Ishikawa (cell line): ENCODE measurements around the gene P2RY2.

ENCODE experiments used
- CEBPB ChIP-seq: IDR thresholded peaks from 2 replicates; pipeline ENCODE4 v1.6.1; 2012
- CREB1 ChIP-seq: IDR thresholded peaks from 2 replicates; pipeline ENCODE4 v1.6.1; 2012; ENCODE audit warnings: low read depth
- EGR1 ChIP-seq: IDR thresholded peaks from 2 replicates; pipeline ENCODE4 v1.6.1; 2012
- EP300 ChIP-seq: IDR thresholded peaks from 2 replicates; pipeline ENCODE4 v1.6.1; 2012; ENCODE audit warnings: borderline replicate concordance
- FOXM1 ChIP-seq: IDR thresholded peaks from 2 replicates; pipeline ENCODE4 v1.6.1; 2012; ENCODE audit warnings: low read depth, borderline replicate concordance
- MAX ChIP-seq: IDR thresholded peaks from 2 replicates; pipeline ENCODE4 v1.6.1; 2012
- NFIC ChIP-seq: IDR thresholded peaks from 2 replicates; pipeline ENCODE4 v1.6.1; 2012
- RAD21 ChIP-seq: IDR thresholded peaks from 2 replicates; pipeline ENCODE4 v1.6.1; 2012; ENCODE audit warnings: low read depth
- REST ChIP-seq: IDR thresholded peaks from 2 replicates; pipeline ENCODE4 v1.6.1; 2012; ENCODE audit warnings: low read depth, mild to moderate bottlenecking
- TAF1 ChIP-seq: IDR thresholded peaks from 2 replicates; pipeline ENCODE4 v1.6.1; 2012; ENCODE audit warnings: low read depth, mild to moderate bottlenecking
- TCF12 ChIP-seq: IDR thresholded peaks from 2 replicates; pipeline ENCODE4 v1.6.1; 2012; ENCODE audit warnings: low read depth
- TEAD4 ChIP-seq: IDR thresholded peaks from 2 replicates; pipeline ENCODE4 v1.6.1; 2012
- USF1 ChIP-seq: IDR thresholded peaks from 2 replicates; pipeline ENCODE4 v1.6.1; 2012
- YY1 ChIP-seq: IDR thresholded peaks from 2 replicates; pipeline ENCODE4 v1.6.1; 2012; ENCODE audit warnings: low read depth
- ZBTB7A ChIP-seq: IDR thresholded peaks from 2 replicates; pipeline ENCODE4 v1.6.1; 2012; ENCODE audit warnings: low read depth

P2RY2 gene

GRCh38 chr11:73240190-73240781, 22.2 kb downstream of the P2RY2 start:
- no peak for TF ChIP-seq CREB1
- TF ChIP-seq RAD21, result no peak
- no peak for TF ChIP-seq REST
- TF ChIP-seq TCF12, result peak; percentile 72
- TF ChIP-seq TAF1, result 0 out of 2 replicates have a peak, but pooled peaks have one; percentile 32
- TF ChIP-seq USF1, result peak; percentile 75
- peak; percentile 60 for TF ChIP-seq EGR1
- TF ChIP-seq YY1, result peak; percentile 56; the same call in 1 of the 2 replicates
- TF ChIP-seq EP300, result peak; percentile 25; the same call in 1 of the 2 replicates
- peak; percentile 79 for TF ChIP-seq ZBTB7A
- peak; percentile 56 for TF ChIP-seq NFIC
- TF ChIP-seq TEAD4, result no peak
- peak; percentile 37; the same call in 1 of the 2 replicates for TF ChIP-seq FOXM1
- TF ChIP-seq MAX, result peak; percentile 22; the same call in 1 of the 2 replicates
- peak; percentile 59; the same call in 1 of the 2 replicates for TF ChIP-seq CEBPB

- no peak for TF ChIP-seq MAX
- no peak for TF ChIP-seq REST
- no peak for TF ChIP-seq CEBPB
- TF ChIP-seq USF1, result no peak
- TF ChIP-seq NFIC, result 0 out of 2 replicates have a peak, but pooled peaks have one; percentile 35
- TF ChIP-seq EP300, result peak; percentile 66
- TF ChIP-seq CREB1, result no peak
- no peak for TF ChIP-seq YY1
- TF ChIP-seq TCF12, result peak; percentile 68
- peak; percentile 48; the same call in 1 of the 2 replicates for TF ChIP-seq FOXM1
- no peak for TF ChIP-seq RAD21
- 0 out of 2 replicates have a peak, but pooled peaks have one; percentile 10 for TF ChIP-seq TEAD4
- TF ChIP-seq TAF1, result no peak
- TF ChIP-seq EGR1, result no peak
- TF ChIP-seq ZBTB7A, result no peak
Measured at GRCh38 chr11:73241300-73241699, 23.2 kb downstream of the P2RY2 start.

GRCh38 chr11:73242251-73243092, 24.4 kb downstream of the P2RY2 start:
- TF ChIP-seq RAD21 (peak; percentile 93), REST (no peak)

- no peak for TF ChIP-seq ZBTB7A
- no peak for TF ChIP-seq MAX
- no peak for TF ChIP-seq TEAD4
- no peak for TF ChIP-seq CEBPB
- TF ChIP-seq REST, result no peak
- no peak for TF ChIP-seq EP300
- no peak for TF ChIP-seq RAD21
- no peak for TF ChIP-seq NFIC
- TF ChIP-seq YY1, result no peak
- no peak for TF ChIP-seq FOXM1
- no peak for TF ChIP-seq TCF12
- TF ChIP-seq TAF1, result no peak
- no peak for TF ChIP-seq EGR1
- TF ChIP-seq CREB1, result no peak
- no peak for TF ChIP-seq USF1
Measured at GRCh38 chr11:73243093-73243485, 25.0 kb downstream of the P2RY2 start.
